ENCODE results near the gene IL3RA. TPM values are rescaled to one million over a fixed set of nuclear protein-coding genes. Genes with fewer than 3 reads are reported as not detected.

The IL3RA gene
- polyA plus RNA-seq, 1 donor (not counting 4 experiments of a cell fraction or from before 2014, with no cell fraction given): not detected

DNA sequence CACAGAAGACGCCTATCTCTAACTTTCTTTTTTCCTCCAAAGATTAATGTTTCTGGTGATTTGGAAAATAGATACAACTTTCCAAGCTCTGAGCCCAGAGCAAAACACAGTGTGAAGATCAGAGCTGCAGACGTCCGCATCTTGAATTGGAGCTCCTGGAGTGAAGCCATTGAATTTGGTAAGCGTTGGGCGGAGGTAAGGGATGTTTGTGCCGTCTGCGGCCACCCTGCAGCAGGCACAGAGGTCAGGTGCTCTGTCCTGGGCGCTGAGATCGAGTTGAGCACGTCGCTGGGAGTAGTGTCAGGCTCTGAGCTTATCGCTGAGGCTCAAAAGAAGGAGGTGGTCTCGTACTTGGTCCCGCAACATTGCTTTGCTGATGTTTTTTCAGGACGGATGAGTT lies 36.1 kb upstream of the IL3RA start:
- dilution Hi-C loops (cut with MboI; ENCODE audit: extremely low pct_ligation_motif_present, low sequenced_read_pairs): no loop called here
- no peak overlapping the region for H3K9ac ChIP-seq (ENCODE audit: control insufficient read depth, extremely low read depth, insufficient read depth, low read length)
- no peaks in the 10 kb centered on the region for H3K27me3 ChIP-seq (ENCODE audit: control insufficient read depth, extremely low read depth, insufficient read depth, low read length)
- no peak overlapping the region for H3K27ac ChIP-seq (ENCODE audit: control insufficient read depth, insufficient read depth, low read length)
- H3K9me3 ChIP-seq (ENCODE audit: control insufficient read depth, low read depth, low read length): peaks cover 7% of the 10 kb centered on the region
- H3K4me1 ChIP-seq (ENCODE audit: control insufficient read depth, extremely low read depth, insufficient read depth, low read length): no peaks in the 10 kb centered on the region
- no peaks in the 10 kb centered on the region for H4K20me1 ChIP-seq (ENCODE audit: control insufficient read depth, extremely low read depth, insufficient read depth, low read length)
- FAIRE-seq: no peak
- no peaks in the 10 kb centered on the region for H3K36me3 ChIP-seq (ENCODE audit: control insufficient read depth in 2 of 2, extremely low read depth in 1 of 2, insufficient read depth in 2 of 2, low read length in 2 of 2)
- no peak overlapping the region for H2AFZ ChIP-seq (ENCODE audit: control insufficient read depth, low read length)
- H3K4me2 ChIP-seq (ENCODE audit: control insufficient read depth, extremely low read depth, insufficient read depth, low read depth, low read length): no peak overlapping the region
- no peaks in the 10 kb centered on the region for H3K9me1 ChIP-seq (ENCODE audit: control insufficient read depth, extremely low read depth, insufficient read depth, low read length)
- TF ChIP-seq CTCF (optimal IDR thresholded peaks at IDR 0.05 in 1 of 3, IDR thresholded peaks at IDR 0.05 in 1 of 3, conservative IDR thresholded peaks at IDR 0.05 in 1 of 3; ENCODE audit: extremely low read depth in 1 of 3, insufficient read depth in 2 of 3, low read length in 3 of 3) (no peak), EZH2 (IDR thresholded peaks at IDR 0.05; ENCODE audit: low read length) (no peak)
- no peaks in the 10 kb centered on the region for H3K79me2 ChIP-seq (ENCODE audit: control insufficient read depth, insufficient read depth, low read length)
- DNase-seq (ENCODE audit: low read depth, low spot score): no peak
- no peak overlapping the region for H3K4me3 ChIP-seq (ENCODE audit: control insufficient read depth in 2 of 3, extremely low read depth in 1 of 3, insufficient read depth in 2 of 3, low read depth in 1 of 3, low read length in 3 of 3)

DNA sequence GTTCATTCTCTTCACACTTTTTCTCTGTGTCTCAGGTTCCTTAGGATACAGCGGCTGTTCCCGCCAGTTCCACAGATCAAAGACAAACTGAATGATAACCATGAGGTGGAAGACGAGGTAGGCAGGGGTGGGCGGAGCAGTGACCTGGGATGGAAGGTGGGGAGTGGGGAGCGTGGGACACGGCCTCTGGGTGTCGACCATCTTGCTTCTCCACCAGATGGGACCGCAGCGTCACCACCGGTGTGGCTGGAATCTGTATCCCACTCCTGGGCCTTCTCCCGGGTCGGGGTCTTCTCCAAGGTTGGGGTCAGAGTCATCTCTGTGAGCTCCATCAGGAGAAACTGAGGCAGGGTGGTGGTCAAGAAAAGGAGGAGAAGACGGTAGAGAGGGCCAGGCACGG lies 31.2 kb upstream of the IL3RA start:
- Histone ChIP-seq H3K27me3 (ENCODE audit: control insufficient read depth, extremely low read depth, insufficient read depth, low read length) (no peaks in the 10 kb centered on the region), H3K4me3 (ENCODE audit: control insufficient read depth in 2 of 3, extremely low read depth in 1 of 3, insufficient read depth in 2 of 3, low read depth in 1 of 3, low read length in 3 of 3) (no peak overlapping the region), H3K4me1 (ENCODE audit: control insufficient read depth, extremely low read depth, insufficient read depth, low read length) (no peaks in the 10 kb centered on the region), H3K36me3 (ENCODE audit: control insufficient read depth in 2 of 2, extremely low read depth in 1 of 2, insufficient read depth in 2 of 2, low read length in 2 of 2) (no peaks in the 10 kb centered on the region), H2AFZ (ENCODE audit: control insufficient read depth, low read length) (no peak overlapping the region), H3K27ac (ENCODE audit: control insufficient read depth, insufficient read depth, low read length) (no peak overlapping the region), H4K20me1 (ENCODE audit: control insufficient read depth, extremely low read depth, insufficient read depth, low read length) (no peaks in the 10 kb centered on the region), H3K4me2 (ENCODE audit: control insufficient read depth, extremely low read depth, insufficient read depth, low read depth, low read length) (no peak overlapping the region), H3K9me3 (ENCODE audit: control insufficient read depth, low read depth, low read length) (peaks cover 8% of the 10 kb centered on the region), H3K9me1 (ENCODE audit: control insufficient read depth, extremely low read depth, insufficient read depth, low read length) (no peaks in the 10 kb centered on the region), H3K9ac (ENCODE audit: control insufficient read depth, extremely low read depth, insufficient read depth, low read length) (no peak overlapping the region), H3K79me2 (ENCODE audit: control insufficient read depth, insufficient read depth, low read length) (no peaks in the 10 kb centered on the region)
- DNase-seq (ENCODE audit: low read depth, low spot score) (no peak), FAIRE-seq (no peak)
- dilution Hi-C loops (cut with MboI; ENCODE audit: extremely low pct_ligation_motif_present, low sequenced_read_pairs): no loop called here
- no peak for TF ChIP-seq EZH2 (IDR thresholded peaks at IDR 0.05; ENCODE audit: low read length)
- no peak for TF ChIP-seq CTCF (optimal IDR thresholded peaks at IDR 0.05 in 1 of 3, IDR thresholded peaks at IDR 0.05 in 1 of 3, conservative IDR thresholded peaks at IDR 0.05 in 1 of 3; ENCODE audit: extremely low read depth in 1 of 3, insufficient read depth in 2 of 3, low read length in 3 of 3)
